ENCODE results near the gene BORCS8.
A peak's percentile ranks its signal among the peaks of the same experiment; 100 is the strongest.
"Not testable (repeated sequence)": the region's sequence is repeated elsewhere in the genome, so short reads cannot be mapped to it uniquely, and the experiment has no call there.

BORCS8 gene

GRCh38 chr19:19192078-19192882, at the start of gene BORCS8, which contains the start of gene RFXANK:
Gene BORCS8 (minus strand): TSS chr19:19192152. CDS start chr19:19192117, 35 bp downstream.
Gene RFXANK (plus strand): TSS chr19:19192258. CDS start chr19:19193947, 1,689 bp downstream.
- peak; percentile 94 to 98 for DNase-seq

- DNase-seq: no peak
Observed at GRCh38 chr19:19240476-19240875, 48.5 kb upstream of the BORCS8 start.

- no peak for DNase-seq
Observed at GRCh38 chr19:19239675-19240074, 47.7 kb upstream of the BORCS8 start.

- no peak for DNase-seq
Observed at GRCh38 chr19:19238126-19238894, 46.4 kb upstream of the BORCS8 start.

GRCh38 chr19:19236173-19236572, 44.2 kb upstream of the BORCS8 start:
- DNase-seq: no peak

GRCh38 chr19:19234220-19234816, 42.4 kb upstream of the BORCS8 start:
- no peak for DNase-seq

GRCh38 chr19:19232261-19232721, 40.3 kb upstream of the BORCS8 start:
- no peak for DNase-seq

- no peak for DNase-seq
Observed at GRCh38 chr19:19230999-19231398, 39.0 kb upstream of the BORCS8 start.

- no peak for DNase-seq
Observed at GRCh38 chr19:19229701-19230100, 37.7 kb upstream of the BORCS8 start.

- DNase-seq: no peak
Observed at GRCh38 chr19:19227217-19227616, 35.3 kb upstream of the BORCS8 start.

- DNase-seq: no peak
Observed at GRCh38 chr19:19226663-19227062, 34.7 kb upstream of the BORCS8 start.

- DNase-seq: no peak
Observed at GRCh38 chr19:19226204-19226603, 34.3 kb upstream of the BORCS8 start.

GRCh38 chr19:19224852-19225494, 33.0 kb upstream of the BORCS8 start:
- peak; percentile 42 to 88 for DNase-seq

GRCh38 chr19:19224150-19224851, 32.3 kb upstream of the BORCS8 start:
- DNase-seq: no peak

GRCh38 chr19:19223636-19224035, 31.7 kb upstream of the BORCS8 start:
- no peak for DNase-seq

- DNase-seq: no peak
Observed at GRCh38 chr19:19223060-19223459, 31.1 kb upstream of the BORCS8 start.

GRCh38 chr19:19221000-19221399, 29.0 kb upstream of the BORCS8 start:
- not testable (repeated sequence) for DNase-seq

- no peak for DNase-seq
Observed at GRCh38 chr19:19218911-19219310, 27.0 kb upstream of the BORCS8 start.

GRCh38 chr19:19217099-19217498, 25.1 kb upstream of the BORCS8 start:
- peak in 1 of 2 experiments; percentile 27 for DNase-seq

GRCh38 chr19:19215792-19216191, 23.8 kb upstream of the BORCS8 start:
- DNase-seq: no peak

GRCh38 chr19:19214892-19215291, 22.9 kb upstream of the BORCS8 start:
- DNase-seq: no peak

GRCh38 chr19:19214159-19214490, 22.2 kb upstream of the BORCS8 start:
- peak in 1 of 2 experiments; percentile 65 for DNase-seq

All from NCI-H526 (cell line).